Duodenal mucosa (tissue), 2 donors: ENCODE measurements around the gene TNFAIP8L2.

Experiments
- H3K27ac ChIP-seq: one replicate; pipeline ENCODE4 v1.7.0; 2013; ENCODE audit warnings: low read depth, low read length
- H3K27me3 ChIP-seq, 2 donors: one replicate each; pipeline ENCODE4 v1.7.0; 2013; ENCODE audit warnings: low read length in 2 of 2, control low read depth in 1 of 2; ENCODE audit not compliant: insufficient read depth in 2 of 2, control insufficient read depth in 1 of 2
- H3K36me3 ChIP-seq, 2 donors: one replicate each; pipeline ENCODE4 v1.7.0; 2013; ENCODE audit warnings: low read length in 2 of 2, control low read depth in 1 of 2; ENCODE audit not compliant: insufficient read depth in 2 of 2, control insufficient read depth in 1 of 2
- H3K4me1 ChIP-seq, 2 donors: one replicate each; pipeline ENCODE4 v1.7.0; 2013; ENCODE audit warnings: low read length in 2 of 2, control low read depth in 1 of 2; ENCODE audit not compliant: insufficient read depth in 2 of 2, control insufficient read depth in 1 of 2
- H3K4me3 ChIP-seq, 2 donors: one replicate each; pipeline ENCODE4 v1.7.0; 2013; ENCODE audit warnings: low read length in 2 of 2, low read depth in 1 of 2
- H3K9ac ChIP-seq, 2 donors: one replicate each; pipeline ENCODE4 v1.7.0; 2013; ENCODE audit warnings: low read length in 2 of 2, low read depth in 1 of 2
- H3K9me3 ChIP-seq, 2 donors: one replicate each; pipeline ENCODE4 v1.7.0; 2013; ENCODE audit warnings: low read length in 2 of 2, control low read depth in 1 of 2; ENCODE audit not compliant: control insufficient read depth in 1 of 2

TNFAIP8L2 gene

DNA sequence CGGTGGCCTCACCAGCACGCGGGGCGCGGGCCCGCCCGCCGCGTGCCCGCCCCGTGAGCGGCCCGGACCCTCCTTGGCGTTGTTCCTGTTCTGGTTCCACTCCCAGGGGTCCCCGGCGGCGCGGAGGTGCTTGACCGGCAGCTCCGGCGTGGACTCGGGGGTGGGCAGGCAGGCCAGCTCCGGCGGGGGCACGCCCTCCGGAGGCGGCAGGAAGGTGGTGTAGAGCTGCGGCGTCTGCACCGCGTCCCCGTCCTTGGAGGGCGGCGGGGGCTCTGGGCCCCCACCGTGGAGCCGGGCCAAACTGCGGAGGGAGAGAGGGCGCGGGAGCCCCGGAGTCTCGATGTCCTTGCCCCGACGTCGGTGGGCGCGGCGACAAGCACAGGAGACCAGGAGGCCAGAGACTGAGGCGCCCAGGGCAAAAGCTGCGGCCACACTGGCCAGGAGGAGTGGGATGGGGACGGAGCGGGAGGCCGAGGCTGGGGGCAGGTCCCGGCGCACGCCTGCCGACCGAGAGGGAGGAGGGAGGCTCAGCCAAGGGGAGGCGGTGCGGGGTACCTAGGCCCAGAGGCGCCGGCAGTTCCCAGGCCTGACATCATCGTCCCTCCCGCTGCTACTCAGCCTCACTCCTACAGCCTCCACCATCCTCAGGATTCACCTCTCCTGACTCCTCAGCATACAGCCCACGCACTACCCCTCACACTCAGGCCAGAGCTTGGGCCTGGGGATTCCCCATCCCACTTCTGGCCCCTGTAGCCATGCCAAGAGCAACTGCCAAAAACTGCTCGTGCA is 23.2 kb upstream of the TNFAIP8L2 start:
- Histone ChIP-seq H3K4me1 (peaks cover 7 to 14% of the 10 kb centered on the region in 2 donors), H3K36me3 (peaks cover 0 to 11% of the 10 kb centered on the region in 2 donors), H3K9me3 (no peaks in the 10 kb centered on the region), H3K9ac (no peak overlapping the region), H3K27me3 (no peaks in the 10 kb centered on the region), H3K27ac (no peak overlapping the region), H3K4me3 (no peak overlapping the region)

DNA sequence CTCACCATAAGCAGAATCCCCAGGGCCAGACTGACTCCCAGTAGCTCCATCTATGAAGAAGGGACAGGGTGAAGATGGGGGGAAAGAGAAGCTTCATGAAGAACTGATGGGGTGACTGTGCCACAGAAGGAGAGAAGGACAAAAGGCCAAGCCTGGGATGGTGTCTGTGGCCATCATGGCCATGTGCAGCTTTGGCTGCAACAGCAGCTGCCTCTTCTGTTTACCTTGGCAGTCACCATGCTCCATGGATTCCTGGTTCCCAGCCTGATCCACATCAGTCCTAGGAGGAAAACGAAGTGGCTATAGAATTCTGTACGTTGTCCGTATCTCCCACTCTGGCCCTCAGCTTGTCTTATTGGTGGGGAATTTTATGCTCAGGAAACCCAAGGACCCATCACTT is 22.1 kb upstream of the TNFAIP8L2 start:
- Histone ChIP-seq H3K27me3 (no peaks in the 10 kb centered on the region), H3K4me1 (peaks cover 7 to 14% of the 10 kb centered on the region in 2 donors), H3K9ac (no peak overlapping the region), H3K9me3 (no peaks in the 10 kb centered on the region), H3K4me3 (no peak overlapping the region), H3K27ac (no peak overlapping the region), H3K36me3 (peaks cover 0 to 11% of the 10 kb centered on the region in 2 donors)

DNA sequence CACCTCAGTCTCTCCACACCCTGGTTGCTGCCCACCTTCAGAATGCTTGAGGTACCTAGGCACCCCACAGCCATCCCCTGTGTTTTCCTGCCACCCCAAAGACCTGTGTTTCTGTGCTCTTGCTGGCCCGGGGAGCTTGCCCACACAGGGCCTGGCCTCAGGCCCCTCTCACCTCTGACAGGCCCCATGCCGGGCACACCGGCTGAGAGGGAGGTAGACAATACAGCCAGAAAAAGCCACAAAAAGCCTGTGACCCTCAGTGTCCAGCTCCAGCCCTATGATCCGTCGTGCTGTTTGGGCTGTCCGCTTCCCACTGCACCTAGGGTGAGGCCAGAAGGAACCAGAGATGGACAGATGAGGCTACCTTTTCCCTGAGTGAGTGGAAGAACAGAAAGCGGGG is 21.5 kb upstream of the TNFAIP8L2 start:
- Histone ChIP-seq H3K27ac (no peak overlapping the region), H3K9ac (no peak overlapping the region), H3K36me3 (peaks cover 0 to 11% of the 10 kb centered on the region in 2 donors), H3K27me3 (no peaks in the 10 kb centered on the region), H3K4me1 (peaks cover 7 to 14% of the 10 kb centered on the region in 2 donors), H3K4me3 (no peak overlapping the region), H3K9me3 (no peaks in the 10 kb centered on the region)

DNA sequence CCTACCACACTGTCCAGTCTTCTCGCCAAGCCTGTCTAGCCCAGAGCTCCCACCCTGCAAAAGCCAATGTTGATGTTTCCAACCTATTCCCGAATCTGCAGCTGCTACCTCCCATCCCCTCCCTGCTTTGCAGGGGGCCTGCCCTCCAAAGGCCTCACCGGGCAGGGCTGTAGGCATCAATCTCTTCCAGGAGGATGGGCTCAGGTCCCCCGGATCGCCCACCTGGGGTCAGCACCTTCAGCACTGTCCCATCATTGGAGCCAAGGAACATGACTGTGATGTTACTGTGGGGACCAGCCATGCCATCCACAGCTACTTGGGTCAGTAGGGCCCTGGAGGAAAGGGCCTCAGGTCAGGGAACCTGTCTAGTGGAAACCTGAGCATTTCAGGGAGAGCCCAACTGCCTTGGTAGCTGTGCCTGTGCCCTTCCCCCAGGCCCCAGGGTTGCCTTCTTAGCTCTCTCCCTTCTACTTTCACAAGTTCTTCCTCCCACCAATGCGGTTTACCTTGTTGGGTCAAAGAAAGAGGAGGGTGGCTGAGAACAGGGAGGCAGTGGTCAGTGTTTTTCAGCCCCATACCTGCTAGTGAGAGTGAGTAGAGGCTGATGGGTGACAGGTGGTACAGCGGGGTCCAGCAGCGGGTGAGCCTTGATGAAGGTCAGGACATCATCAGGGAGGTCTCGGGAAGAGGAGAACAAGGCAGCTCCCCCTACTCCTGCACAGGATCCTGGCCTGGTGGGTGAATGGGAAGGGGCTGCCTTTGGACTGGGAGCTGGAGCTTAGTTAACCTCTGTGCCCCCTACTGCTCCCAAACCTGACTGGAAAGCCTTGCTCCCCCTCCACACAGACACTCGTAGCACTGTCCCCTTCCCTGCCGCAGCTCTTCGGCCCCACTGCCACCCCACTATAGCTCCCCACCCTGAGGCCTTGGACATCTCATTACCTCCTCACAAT is 20.7 kb upstream of the TNFAIP8L2 start:
- Histone ChIP-seq H3K36me3 (peaks cover 0 to 11% of the 10 kb centered on the region in 2 donors), H3K27ac (no peak overlapping the region), H3K4me3 (no peak overlapping the region), H3K27me3 (no peaks in the 10 kb centered on the region), H3K4me1 (peaks cover 5 to 14% of the 10 kb centered on the region in 2 donors), H3K9ac (no peak overlapping the region), H3K9me3 (no peaks in the 10 kb centered on the region)

DNA sequence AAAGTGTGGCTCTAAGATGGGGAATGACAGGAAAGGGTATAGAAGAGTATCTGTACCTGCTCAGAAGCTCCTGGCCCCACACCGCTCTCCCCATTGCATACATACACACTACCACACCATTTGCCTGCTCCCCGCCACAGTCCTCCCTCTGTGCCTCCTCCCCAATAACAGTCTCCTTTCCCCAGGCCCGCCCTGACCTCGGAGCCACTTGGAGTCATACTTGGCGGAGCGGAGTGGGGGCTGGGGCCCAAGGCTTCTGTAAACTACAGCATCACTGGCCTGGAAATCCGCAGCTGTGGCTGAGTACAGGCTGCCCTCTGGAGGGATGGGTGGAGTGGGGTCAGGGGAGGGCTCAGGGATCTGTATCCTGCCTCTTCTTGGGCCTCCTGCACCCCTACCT is 18.7 kb upstream of the TNFAIP8L2 start:
- Histone ChIP-seq H3K9ac (no peak overlapping the region), H3K36me3 (peaks cover 0 to 11% of the 10 kb centered on the region in 2 donors), H3K4me3 (no peak overlapping the region), H3K27ac (no peak overlapping the region), H3K9me3 (no peaks in the 10 kb centered on the region), H3K4me1 (no peaks in the 10 kb centered on the region), H3K27me3 (no peaks in the 10 kb centered on the region)

DNA sequence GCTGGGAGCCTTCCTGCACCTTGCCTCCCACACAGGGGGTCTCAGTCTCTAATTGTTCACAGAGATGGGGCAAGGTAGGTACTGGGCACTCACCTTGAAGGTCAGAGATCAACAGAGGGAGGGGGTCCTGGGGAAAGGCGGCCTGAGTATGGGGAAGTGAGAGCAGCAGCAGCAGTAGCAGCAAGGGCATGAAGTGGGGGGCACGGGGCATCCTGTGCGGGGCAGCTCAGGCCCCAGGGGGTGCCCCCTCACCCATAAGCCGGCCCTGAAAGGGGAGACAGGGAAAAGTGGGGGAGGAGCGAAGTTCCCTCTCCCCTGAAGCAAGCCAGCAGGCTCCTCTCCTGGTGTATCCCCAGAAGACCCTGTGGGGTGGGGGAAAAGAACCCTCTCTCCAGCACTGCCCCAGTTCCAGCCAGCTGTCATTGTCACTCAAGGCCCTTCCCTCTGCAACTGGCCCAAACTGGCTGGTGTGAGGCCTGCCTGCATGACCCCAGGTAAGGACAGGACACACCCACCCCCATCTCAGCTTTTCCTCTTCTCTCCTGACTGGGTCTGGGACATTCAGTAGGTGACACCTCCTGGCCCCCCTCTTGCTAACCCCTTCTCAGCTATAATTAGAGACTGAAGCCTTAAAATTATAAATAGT is 13.9 kb upstream of the TNFAIP8L2 start:
- H3K9me3 ChIP-seq, result no peaks in the 10 kb centered on the region
- H3K4me3 ChIP-seq, result no peak overlapping the region
- peaks cover 7 to 18% of the 10 kb centered on the region in 2 donors for H3K4me1 ChIP-seq
- H3K27ac ChIP-seq, result no peak overlapping the region
- H3K9ac ChIP-seq, result no peak overlapping the region
- H3K36me3 ChIP-seq, result peaks cover 0 to 5% of the 10 kb centered on the region in 2 donors
- peaks cover 0 to 6% of the 10 kb centered on the region in 2 donors for H3K27me3 ChIP-seq

DNA sequence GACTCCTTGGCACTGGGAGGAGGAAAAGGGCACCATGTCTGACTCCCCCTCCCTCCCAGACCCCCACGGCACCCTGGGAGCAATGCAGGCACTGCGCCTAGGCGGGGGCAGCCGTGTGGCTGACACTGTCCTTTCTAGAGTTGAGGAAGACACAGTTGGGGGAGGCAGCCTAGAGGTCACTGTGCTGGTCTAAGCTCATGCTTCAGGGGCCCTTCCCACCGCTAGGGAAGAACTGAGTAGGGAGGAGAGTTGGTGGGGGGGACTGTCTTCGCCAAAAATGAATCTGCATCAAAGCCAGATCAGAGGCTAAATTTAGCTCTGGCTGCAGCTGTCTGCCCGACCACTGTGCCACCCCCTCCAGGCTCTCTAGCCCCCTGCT is 13.4 kb upstream of the TNFAIP8L2 start:
- H3K27ac ChIP-seq, result no peak overlapping the region
- no peaks in the 10 kb centered on the region for H3K9me3 ChIP-seq
- H3K27me3 ChIP-seq, result peaks cover 0 to 6% of the 10 kb centered on the region in 2 donors
- peaks cover 0 to 2% of the 10 kb centered on the region in 2 donors for H3K36me3 ChIP-seq
- H3K9ac ChIP-seq, result no peak overlapping the region
- peaks cover 7 to 18% of the 10 kb centered on the region in 2 donors for H3K4me1 ChIP-seq
- no peak overlapping the region for H3K4me3 ChIP-seq

DNA sequence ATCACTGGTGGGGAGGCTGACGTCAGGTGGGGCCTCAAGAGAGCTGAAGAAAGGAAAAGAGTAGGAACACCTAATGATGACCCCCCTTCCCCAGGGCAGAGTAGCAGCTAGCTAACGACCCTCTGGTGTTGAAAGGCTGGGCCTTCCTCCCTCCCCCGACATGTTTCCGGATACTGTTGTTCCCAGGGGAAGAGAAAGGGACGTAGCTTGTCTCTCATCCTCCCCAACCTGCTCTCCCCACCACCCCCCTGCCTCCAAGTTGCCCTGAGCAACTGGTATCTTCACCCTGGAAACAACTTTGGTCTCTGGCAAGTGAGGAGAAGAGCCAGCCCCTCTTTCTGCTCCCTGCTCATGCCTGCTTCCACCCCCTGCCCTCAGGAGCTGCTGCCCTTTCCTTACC is 12.5 kb upstream of the TNFAIP8L2 start:
- Histone ChIP-seq H3K27ac (no peak overlapping the region), H3K4me1 (peaks cover 7 to 18% of the 10 kb centered on the region in 2 donors), H3K27me3 (peaks cover 0 to 6% of the 10 kb centered on the region in 2 donors), H3K36me3 (no peaks in the 10 kb centered on the region), H3K9me3 (no peaks in the 10 kb centered on the region), H3K4me3 (no peak overlapping the region), H3K9ac (no peak overlapping the region)

DNA sequence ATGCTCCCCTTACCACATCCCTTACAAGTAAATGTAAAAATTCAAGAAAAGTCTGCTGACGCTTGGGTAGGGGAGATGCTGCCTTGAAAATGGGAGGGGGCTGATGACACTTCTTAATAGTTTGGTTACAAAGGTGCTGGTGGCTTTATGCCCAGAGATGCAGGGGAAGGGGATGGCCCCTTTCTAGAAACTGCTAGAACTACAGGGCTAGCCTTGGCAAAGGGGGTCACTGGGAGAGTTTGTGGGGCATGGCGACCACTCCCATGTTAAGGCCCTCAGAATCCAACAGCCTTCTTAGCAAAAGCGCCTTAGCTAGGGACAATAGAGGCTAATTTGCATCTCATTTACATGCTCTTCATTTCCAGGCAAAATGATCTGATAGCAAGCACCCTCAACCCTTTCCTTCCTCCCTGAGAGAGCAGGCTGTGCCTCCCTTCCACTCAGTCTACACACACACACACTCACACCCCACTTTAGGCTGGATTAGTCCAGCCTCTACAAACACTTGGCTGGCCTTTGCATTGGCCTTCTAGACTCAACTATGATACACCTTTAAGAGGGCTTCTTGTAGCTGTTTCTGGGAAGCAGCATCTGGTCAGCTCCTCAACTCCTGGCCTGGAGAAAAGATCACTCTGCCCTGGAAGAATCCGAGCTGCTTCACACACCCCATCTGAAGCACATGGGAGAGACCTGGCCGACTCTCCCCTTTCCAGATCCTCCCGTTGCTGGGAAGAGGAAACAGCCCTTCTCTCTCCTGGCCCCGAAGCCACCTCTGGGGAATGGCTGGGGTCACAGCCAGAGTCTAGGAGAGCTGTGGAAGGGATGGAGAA is 11.8 kb upstream of the TNFAIP8L2 start:
- Histone ChIP-seq H3K36me3 (no peaks in the 10 kb centered on the region), H3K4me1 (peaks cover 7 to 18% of the 10 kb centered on the region in 2 donors), H3K9ac (no peak overlapping the region), H3K27me3 (peaks cover 0 to 6% of the 10 kb centered on the region in 2 donors), H3K9me3 (no peaks in the 10 kb centered on the region), H3K27ac (no peak overlapping the region), H3K4me3 (peak overlapping the region; percentile 72 to 90)
